GM12891 (cell line): ENCODE measurements around the gene CARD9.

Source experiments
- POLR2AphosphoS5 ChIP-seq: IDR thresholded peaks from 2 replicates; pipeline ENCODE4 v1.6.1; 2011; ENCODE audit warnings: low read depth, low read length, control low read depth
- SPI1 ChIP-seq: IDR thresholded peaks from 2 replicates; pipeline ENCODE4 v1.6.1; 2011; ENCODE audit warnings: low read depth, low read length, control low read depth

DNA sequence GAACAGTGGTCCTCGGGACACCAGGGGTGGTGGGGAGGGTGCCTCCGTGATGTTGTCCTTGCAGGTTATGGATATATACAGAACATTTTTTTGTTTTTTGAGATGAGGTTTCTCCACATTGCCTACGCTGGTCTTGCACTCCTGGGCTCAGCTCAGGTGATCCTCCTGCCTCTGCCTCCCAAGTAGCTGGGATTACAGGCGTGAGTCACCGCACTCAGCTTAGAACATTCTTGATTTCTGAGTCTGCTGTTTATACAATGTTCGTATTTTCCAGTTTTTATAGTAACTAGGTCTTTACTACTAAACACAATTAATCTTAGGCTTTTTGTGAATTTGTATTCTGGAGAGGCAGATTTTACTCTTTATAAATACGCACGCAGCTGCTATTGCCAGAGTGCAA lies 43.0 kb upstream of the CARD9 start:
- TF ChIP-seq POLR2AphosphoS5 (no peak), SPI1 (no peak)
